ENCODE measurements around the gene SAMD5.
"Not testable (repeated sequence)": the region's sequence is repeated elsewhere in the genome, so short reads cannot be mapped to it uniquely, and the experiment has no call there.

SAMD5 gene

GRCh38 chr6:147528511-147529145, 20.1 kb downstream of the SAMD5 start:
- DNase-seq (ENCODE audit: low spot score), result no peak

GRCh38 chr6:147530132-147531060, 21.9 kb downstream of the SAMD5 start:
- DNase-seq (ENCODE audit: low spot score), result no peak

- DNase-seq (ENCODE audit: low spot score), result no peak
Measured at GRCh38 chr6:147531321-147531720, 22.8 kb downstream of the SAMD5 start.

- DNase-seq (ENCODE audit: low spot score), result no peak
Measured at GRCh38 chr6:147534116-147534860, 25.8 kb downstream of the SAMD5 start.

- no peak for DNase-seq (ENCODE audit: low spot score)
Measured at GRCh38 chr6:147538821-147539220, 30.3 kb downstream of the SAMD5 start.

GRCh38 chr6:147540075-147540474, 31.6 kb downstream of the SAMD5 start:
- no peak for DNase-seq (ENCODE audit: low spot score)

- not testable (repeated sequence) for DNase-seq (ENCODE audit: low spot score)
Measured at GRCh38 chr6:147542436-147542835, 33.9 kb downstream of the SAMD5 start.

GRCh38 chr6:147544420-147544819, 35.9 kb downstream of the SAMD5 start:
- no peak for DNase-seq (ENCODE audit: low spot score)

GRCh38 chr6:147546501-147547368, 38.2 kb downstream of the SAMD5 start:
- peak; percentile 7 for DNase-seq (ENCODE audit: low spot score)

- DNase-seq (ENCODE audit: low spot score), result peak; percentile 4
Measured at GRCh38 chr6:147547369-147547902, 38.9 kb downstream of the SAMD5 start.

GRCh38 chr6:147548921-147549475, 40.5 kb downstream of the SAMD5 start:
- no peak for DNase-seq (ENCODE audit: low spot score)

GRCh38 chr6:147549531-147549930, 41.0 kb downstream of the SAMD5 start:
- no peak for DNase-seq (ENCODE audit: low spot score)

- peak; percentile 4 for DNase-seq (ENCODE audit: low spot score)
Measured at GRCh38 chr6:147551976-147552375, 43.5 kb downstream of the SAMD5 start.

- no peak for DNase-seq (ENCODE audit: low spot score)
Measured at GRCh38 chr6:147553099-147553498, 44.6 kb downstream of the SAMD5 start.

GRCh38 chr6:147554281-147554680, 45.8 kb downstream of the SAMD5 start:
- DNase-seq (ENCODE audit: low spot score), result no peak

- DNase-seq (ENCODE audit: low spot score), result peak; percentile 90
Measured at GRCh38 chr6:147559006-147559405, 50.5 kb downstream of the SAMD5 start.

GRCh38 chr6:147560670-147561069, 52.2 kb downstream of the SAMD5 start:
- DNase-seq (ENCODE audit: low spot score), result no peak

- no peak for DNase-seq (ENCODE audit: low spot score)
Measured at GRCh38 chr6:147561726-147562125, 53.2 kb downstream of the SAMD5 start.

GRCh38 chr6:147563472-147563871, 55.0 kb downstream of the SAMD5 start:
- DNase-seq (ENCODE audit: low spot score), result no peak

- DNase-seq (ENCODE audit: low spot score), result no peak
Measured at GRCh38 chr6:147564556-147564955, 56.1 kb downstream of the SAMD5 start.
